NCI-H2107 treated with DMSO at 0.1 percent for 48 hours (cell line): ENCODE measurements around the gene GALNT14.

Experiments
- DNase-seq: peaks from one replicate; lab custom pipeline; 2025; ENCODE audit not compliant: unreplicated experiment; lab: John Stamatoyannopoulos, UW

Gene GALNT14

GRCh38 chr2:31089645-31090044 lies 48.6 kb downstream of the GALNT14 start:
- DNase-seq: no peak

- DNase-seq: no peak
Measured at GRCh38 chr2:31088504-31089195, 49.6 kb downstream of the GALNT14 start.

- no peak for DNase-seq
Measured at GRCh38 chr2:31087491-31087890, 50.7 kb downstream of the GALNT14 start.

GRCh38 chr2:31086590-31086989 lies 51.6 kb downstream of the GALNT14 start:
- no peak for DNase-seq

- no peak for DNase-seq
Measured at GRCh38 chr2:31083234-31083993, 54.8 kb downstream of the GALNT14 start.

GRCh38 chr2:31082002-31082401 lies 56.2 kb downstream of the GALNT14 start:
- DNase-seq: no peak

GRCh38 chr2:31081492-31081891 lies 56.7 kb downstream of the GALNT14 start:
- no peak for DNase-seq

- no peak for DNase-seq
Measured at GRCh38 chr2:31080361-31080760, 57.9 kb downstream of the GALNT14 start.

- DNase-seq: no peak
Measured at GRCh38 chr2:31079665-31080064, 58.6 kb downstream of the GALNT14 start.

- DNase-seq: no peak
Measured at GRCh38 chr2:31078579-31079105, 59.6 kb downstream of the GALNT14 start.

GRCh38 chr2:31078011-31078410 lies 60.2 kb downstream of the GALNT14 start:
- DNase-seq: no peak

- no peak for DNase-seq
Measured at GRCh38 chr2:31075941-31076590, 62.2 kb downstream of the GALNT14 start.

- DNase-seq: no peak
Measured at GRCh38 chr2:31075431-31075830, 62.8 kb downstream of the GALNT14 start.

- DNase-seq: no peak
Measured at GRCh38 chr2:31071741-31072140, 66.5 kb downstream of the GALNT14 start.

- DNase-seq: no peak
Measured at GRCh38 chr2:31070339-31071125, 67.7 kb downstream of the GALNT14 start.

GRCh38 chr2:31069643-31070325 lies 68.5 kb downstream of the GALNT14 start:
- DNase-seq: no peak

- DNase-seq: no peak
Measured at GRCh38 chr2:31067259-31067658, 71.0 kb downstream of the GALNT14 start.

GRCh38 chr2:31066551-31066950 lies 71.7 kb downstream of the GALNT14 start:
- DNase-seq: no peak

GRCh38 chr2:31066086-31066485 lies 72.2 kb downstream of the GALNT14 start:
- DNase-seq: no peak

- DNase-seq: no peak
Measured at GRCh38 chr2:31065356-31065755, 72.9 kb downstream of the GALNT14 start.
